ENCODE measurements around the gene COMT.
"Not testable (repeated sequence)": the region's sequence is repeated elsewhere in the genome, so short reads cannot be mapped to it uniquely, and the experiment has no call there.

The COMT gene

DNA sequence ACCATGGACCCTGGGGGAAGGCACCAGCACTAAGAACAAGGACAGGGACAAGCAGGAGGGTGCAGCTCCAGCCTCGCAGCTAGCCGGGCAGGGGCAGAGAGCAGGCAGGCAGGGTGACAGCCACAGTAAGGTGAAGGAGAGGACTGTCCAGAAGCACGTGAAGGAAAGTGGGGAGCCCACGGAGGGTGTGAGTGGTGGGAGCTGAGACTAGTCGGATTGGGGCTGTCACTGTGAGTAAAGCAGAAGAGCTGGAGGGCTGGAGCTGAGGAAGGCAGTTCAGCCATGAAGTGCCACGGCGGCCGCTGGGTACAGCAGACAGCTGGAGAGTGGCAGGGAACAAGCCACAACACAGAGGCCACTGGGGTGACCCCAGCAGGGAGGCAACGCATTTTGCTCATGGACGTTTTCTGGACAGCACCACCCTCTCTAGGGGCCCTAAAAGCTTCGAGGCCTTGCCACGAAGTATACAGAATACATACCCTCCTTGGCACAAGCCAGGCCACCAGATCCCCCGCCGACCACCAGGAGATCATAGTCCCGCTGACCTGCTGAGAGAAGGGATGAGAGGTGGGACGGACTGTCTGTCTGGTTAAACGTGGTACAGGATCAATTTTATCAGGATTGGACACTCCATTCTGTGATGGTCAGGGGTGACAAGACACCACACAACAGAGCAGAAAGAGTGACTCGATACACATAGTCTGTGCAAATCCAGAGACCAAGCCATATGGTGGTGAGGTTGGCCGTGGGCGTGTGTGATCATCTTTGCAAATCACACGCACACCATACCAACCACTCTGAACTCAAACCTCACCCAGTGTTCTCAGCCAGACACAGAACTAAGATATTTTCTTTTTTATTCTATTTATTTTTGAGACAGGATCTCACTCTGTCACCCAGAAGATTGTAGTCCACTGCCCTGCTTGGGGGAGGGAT, 10.8 kb upstream of the COMT start:
- Histone ChIP-seq H3K36me3 (ENCODE audit: insufficient read depth, low read length) (no peaks in the 10 kb centered on the region), H3K9me3 (ENCODE audit: control insufficient read depth, insufficient read depth, low read length) (no peaks in the 10 kb centered on the region), H3K4me1 (ENCODE audit: insufficient read depth, low read length) (no peaks in the 10 kb centered on the region), H3K9ac (ENCODE audit: low read depth, low read length) (no peak overlapping the region)

DNA sequence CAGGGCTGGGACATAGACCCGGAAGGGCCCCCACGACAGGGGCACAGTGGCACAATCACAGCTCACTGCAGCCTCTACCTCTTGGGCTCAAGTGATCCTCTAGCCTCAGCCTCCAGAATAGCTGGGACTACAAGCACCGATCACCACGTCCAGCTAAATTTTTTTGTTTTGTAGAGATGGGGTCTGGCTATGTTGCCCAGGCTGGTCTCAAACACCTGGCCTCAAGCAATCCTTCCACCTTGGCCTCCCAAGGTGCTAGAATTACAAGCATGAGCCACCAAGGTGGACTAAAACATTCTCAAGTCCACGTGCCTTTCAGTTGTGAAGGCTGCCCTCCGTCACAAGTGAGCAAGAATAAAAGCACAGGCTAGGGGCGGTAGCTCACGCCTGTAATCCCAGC, 10.1 kb upstream of the COMT start:
- H3K9ac ChIP-seq (ENCODE audit: low read depth, low read length): no peak overlapping the region
- no peaks in the 10 kb centered on the region for H3K4me1 ChIP-seq (ENCODE audit: insufficient read depth, low read length)
- no peaks in the 10 kb centered on the region for H3K36me3 ChIP-seq (ENCODE audit: insufficient read depth, low read length)
- peaks cover 5% of the 10 kb centered on the region; the same call in 1 of the 2 replicates for H3K9me3 ChIP-seq (ENCODE audit: control insufficient read depth, insufficient read depth, low read length)

DNA sequence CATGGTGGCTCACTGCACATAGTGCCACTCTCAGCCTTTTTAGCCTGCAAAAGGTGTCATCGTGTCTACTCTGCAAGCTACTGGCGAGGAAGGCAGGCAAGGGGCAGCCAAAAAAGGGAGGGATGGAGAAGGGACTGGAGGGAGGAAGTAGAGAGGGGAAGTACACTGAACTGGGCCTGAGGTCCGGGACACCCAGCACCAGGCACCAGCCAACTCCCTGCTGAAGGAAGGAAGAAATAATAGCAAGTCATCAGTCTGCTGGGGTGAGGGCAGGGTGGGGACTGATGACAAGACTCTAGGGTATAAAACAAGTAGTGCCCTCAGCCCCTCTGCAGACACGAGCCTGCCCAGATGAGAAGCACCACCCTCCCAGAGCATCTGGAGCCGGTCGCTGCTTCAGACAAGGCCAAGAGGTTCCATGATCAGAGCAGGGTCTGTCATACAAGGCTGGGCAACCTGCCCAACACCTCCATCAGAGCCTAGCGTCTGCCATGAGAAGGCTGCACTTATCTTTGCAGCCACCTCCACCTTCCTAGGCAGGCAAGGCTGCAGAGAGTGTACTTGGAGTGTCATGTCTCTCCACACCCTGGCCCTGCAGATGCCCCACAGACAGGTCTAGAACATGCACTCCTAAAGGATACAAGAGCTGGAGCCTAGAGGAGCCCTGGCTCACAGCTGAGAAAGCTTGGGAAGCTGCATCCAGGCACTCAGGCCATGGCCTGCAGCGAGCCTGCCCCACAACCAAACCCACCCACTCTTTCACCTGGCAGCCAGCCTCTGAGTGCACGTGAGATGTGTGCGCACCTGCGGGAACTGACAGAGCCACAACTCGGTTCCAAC, 9.0 kb upstream of the COMT start:
- Histone ChIP-seq H3K4me1 (ENCODE audit: insufficient read depth, low read length) (no peaks in the 10 kb centered on the region), H3K36me3 (ENCODE audit: insufficient read depth, low read length) (no peaks in the 10 kb centered on the region), H3K9me3 (ENCODE audit: control insufficient read depth, insufficient read depth, low read length) (peaks cover 5% of the 10 kb centered on the region; the same call in 1 of the 2 replicates), H3K9ac (ENCODE audit: low read depth, low read length) (no peak overlapping the region)

DNA sequence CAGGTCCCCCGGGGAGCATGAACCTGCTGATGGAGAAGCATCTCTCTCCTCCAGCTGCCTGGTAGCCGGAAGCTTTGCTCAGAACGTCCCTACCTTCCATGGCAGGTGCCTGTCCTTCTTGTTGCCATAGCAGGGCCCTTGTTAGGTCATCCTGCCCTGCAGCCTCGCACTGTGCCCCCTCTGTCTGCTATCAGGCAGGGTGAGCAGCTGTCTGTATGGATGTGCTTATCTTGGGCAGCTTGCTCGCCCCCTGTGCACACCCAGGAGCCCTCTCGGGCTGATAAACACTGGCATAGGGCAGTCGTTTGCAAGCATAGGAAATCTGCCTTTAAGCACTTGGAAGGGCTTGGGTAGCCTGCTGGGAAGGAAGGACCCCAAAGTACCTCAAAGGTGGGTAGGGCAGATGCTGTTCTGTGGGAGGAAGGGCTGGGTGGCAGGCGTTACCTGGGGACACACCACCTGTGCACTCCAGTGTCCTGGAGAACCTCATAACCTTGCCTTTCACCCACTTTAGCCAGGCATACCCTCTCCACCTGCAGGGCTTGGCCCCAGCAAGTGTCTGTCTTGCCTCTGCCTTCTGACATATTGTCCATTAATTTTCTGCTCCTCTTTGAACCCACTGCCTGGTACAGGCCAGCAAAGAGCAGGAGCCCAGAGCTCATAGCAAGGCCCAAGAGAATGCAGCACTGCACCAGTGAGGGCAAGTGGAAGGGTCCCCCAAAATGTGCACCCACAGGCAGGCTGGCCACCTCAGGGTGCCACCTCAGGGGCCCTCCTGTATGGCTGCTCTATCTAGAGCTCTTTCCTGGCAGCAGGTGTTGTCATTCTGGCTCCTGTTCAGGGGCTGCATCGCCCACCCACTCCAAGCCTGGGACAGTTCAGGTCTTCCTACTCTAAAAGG, 8.0 kb upstream of the COMT start:
- Histone ChIP-seq H3K9me3 (ENCODE audit: control insufficient read depth, insufficient read depth, low read length) (peaks cover 5% of the 10 kb centered on the region; the same call in 1 of the 2 replicates), H3K4me1 (ENCODE audit: insufficient read depth, low read length) (no peaks in the 10 kb centered on the region), H3K36me3 (ENCODE audit: insufficient read depth, low read length) (no peaks in the 10 kb centered on the region), H3K9ac (ENCODE audit: low read depth, low read length) (no peak overlapping the region)

DNA sequence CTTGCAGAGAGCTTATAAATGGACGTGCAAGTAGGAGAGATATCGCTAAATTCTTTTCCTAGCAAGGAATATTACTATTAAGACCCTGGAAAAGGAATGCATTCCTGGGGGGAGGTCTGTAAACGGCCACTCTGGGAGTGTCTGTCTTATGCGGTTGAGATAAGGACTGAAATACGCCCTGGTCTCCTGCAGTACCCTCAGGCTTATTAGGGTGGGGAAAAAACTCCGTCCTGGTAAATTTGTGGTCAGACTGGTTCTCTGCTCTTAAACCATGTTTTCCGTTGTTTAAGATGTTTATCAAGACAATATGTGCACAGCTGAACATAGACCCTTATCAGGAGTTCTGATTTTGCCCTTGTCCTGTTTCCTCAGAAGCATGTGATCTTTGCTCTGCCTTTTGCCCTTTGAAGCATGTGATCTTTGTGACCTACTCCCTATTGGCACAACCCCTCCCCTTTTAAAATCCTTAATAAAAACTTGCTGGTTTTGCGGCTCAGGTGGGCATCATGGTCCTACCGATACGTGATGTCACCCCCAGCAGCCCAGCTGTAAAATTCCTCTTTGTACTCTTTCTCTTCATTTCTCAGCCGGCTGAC, 6.4 kb upstream of the COMT start:
- H3K4me1 ChIP-seq (ENCODE audit: insufficient read depth, low read length); H3K9ac ChIP-seq (ENCODE audit: low read depth, low read length); H3K36me3 ChIP-seq (ENCODE audit: insufficient read depth, low read length); H3K9me3 ChIP-seq (ENCODE audit: control insufficient read depth, insufficient read depth, low read length): not testable (repeated sequence)

DNA sequence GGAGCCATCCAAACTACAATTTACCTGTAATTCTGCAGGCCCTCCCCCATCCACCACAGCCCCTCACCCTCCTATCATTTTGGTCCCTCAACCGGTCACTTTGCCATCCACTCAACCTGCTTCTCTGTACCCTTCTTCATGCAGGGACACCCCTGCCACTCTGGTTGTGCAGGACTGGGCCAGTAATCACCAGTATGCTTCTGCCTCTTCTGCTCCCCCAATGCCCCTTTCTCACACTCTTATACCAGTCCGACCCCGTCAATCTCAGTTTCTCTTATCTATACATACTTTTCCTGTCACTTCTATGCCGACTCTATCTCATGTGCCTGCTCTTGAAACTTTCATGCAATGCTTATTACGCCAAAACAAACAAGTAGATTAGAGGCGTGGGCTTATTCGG, 5.1 kb upstream of the COMT start:
- H3K9me3 ChIP-seq (ENCODE audit: control insufficient read depth, insufficient read depth, low read length): peaks cover 5% of the 10 kb centered on the region; the same call in 1 of the 2 replicates
- no peaks in the 10 kb centered on the region for H3K36me3 ChIP-seq (ENCODE audit: insufficient read depth, low read length)
- no peak overlapping the region for H3K9ac ChIP-seq (ENCODE audit: low read depth, low read length)
- no peaks in the 10 kb centered on the region for H3K4me1 ChIP-seq (ENCODE audit: insufficient read depth, low read length)

DNA sequence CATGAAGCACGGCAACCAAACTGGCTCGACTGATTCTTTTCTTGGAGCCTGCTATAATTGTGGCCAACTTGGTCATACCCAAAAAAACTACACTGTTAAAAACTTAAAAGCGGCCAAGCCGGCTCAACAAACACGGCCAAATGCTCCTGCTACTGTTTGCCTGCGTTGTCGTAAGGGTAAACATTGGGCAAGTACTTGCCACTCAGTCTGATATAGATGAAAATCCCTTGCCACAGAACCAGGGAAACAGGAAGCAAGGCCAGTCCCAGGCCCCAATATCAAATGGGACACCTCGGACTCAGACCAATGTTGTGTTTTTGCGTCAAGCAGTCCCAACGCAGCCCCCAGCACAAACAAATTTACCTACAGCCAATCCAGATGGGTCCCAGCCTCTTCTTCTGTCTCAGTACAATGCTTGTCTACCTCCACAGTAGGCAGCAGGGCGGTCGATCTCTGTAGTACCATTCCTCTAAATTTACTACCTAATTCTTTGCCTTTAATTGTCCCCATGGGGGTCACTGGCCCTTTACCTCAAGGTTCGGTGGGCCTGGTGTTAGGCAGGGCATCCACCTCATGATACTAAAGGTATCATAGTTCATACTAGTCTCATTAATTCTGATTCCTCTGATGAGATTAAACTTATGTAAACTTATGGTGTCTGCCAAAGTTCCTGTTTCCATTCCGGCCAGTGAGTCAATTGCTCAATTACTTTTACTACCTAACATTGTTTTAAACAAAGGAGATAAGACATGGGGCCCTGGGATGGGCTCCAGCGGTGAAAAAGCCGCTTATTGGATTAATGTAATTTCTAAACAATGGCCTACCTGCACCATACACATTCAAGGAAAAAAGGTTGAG, 3.7 kb upstream of the COMT start:
- peaks cover 5% of the 10 kb centered on the region; the same call in 1 of the 2 replicates for H3K9me3 ChIP-seq (ENCODE audit: control insufficient read depth, insufficient read depth, low read length)
- H3K9ac ChIP-seq (ENCODE audit: low read depth, low read length): no peak overlapping the region

DNA sequence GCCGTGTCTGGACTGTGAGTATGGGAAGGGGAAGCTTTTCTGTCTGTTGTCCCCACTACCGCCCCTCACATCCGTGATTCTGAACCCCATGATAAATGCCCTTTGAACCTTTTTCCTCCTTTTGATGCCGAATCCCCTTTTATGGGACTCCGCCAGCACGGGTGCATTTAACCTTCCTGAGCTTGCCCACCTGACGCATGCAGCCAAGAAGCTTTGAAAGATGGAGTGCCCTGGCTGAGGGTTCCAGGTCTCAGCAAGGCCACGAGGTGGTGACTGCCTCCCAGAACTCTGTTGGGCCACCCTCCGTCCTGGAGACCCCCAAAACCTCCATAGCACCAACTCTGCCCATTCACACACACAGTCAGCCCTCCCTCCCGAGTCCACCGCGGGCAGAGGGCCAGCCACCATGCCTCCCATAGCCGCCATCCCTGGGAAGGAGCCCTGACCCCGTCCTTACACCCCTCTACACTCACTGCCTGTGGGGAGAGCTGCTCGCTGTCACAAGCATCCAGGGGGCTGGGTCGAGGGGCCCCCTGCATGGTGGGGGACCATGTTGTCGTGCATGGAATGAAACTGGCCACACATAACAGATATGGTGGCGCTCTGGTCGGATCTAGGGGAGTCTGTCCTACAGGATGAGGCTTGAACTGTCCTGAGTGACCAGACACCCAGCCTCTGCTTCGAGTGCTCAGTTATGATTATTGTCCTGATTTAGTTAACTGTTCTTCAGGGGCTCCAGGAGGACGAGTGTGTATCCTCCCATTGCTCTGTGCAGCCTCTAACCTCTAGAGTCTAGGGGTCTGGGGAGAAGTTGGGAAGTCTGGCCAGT, 822 bp upstream of the COMT start:
- peaks cover 8% of the 10 kb centered on the region for H3K4me1 ChIP-seq (ENCODE audit: insufficient read depth, low read length)

More for the DNA sequence above, 3.7 kb upstream of the COMT start:
- Histone ChIP-seq H3K36me3 (ENCODE audit: insufficient read depth, low read length) (no peaks in the 10 kb centered on the region), H3K4me1 (ENCODE audit: insufficient read depth, low read length) (peaks cover 3% of the 10 kb centered on the region)

DNA sequence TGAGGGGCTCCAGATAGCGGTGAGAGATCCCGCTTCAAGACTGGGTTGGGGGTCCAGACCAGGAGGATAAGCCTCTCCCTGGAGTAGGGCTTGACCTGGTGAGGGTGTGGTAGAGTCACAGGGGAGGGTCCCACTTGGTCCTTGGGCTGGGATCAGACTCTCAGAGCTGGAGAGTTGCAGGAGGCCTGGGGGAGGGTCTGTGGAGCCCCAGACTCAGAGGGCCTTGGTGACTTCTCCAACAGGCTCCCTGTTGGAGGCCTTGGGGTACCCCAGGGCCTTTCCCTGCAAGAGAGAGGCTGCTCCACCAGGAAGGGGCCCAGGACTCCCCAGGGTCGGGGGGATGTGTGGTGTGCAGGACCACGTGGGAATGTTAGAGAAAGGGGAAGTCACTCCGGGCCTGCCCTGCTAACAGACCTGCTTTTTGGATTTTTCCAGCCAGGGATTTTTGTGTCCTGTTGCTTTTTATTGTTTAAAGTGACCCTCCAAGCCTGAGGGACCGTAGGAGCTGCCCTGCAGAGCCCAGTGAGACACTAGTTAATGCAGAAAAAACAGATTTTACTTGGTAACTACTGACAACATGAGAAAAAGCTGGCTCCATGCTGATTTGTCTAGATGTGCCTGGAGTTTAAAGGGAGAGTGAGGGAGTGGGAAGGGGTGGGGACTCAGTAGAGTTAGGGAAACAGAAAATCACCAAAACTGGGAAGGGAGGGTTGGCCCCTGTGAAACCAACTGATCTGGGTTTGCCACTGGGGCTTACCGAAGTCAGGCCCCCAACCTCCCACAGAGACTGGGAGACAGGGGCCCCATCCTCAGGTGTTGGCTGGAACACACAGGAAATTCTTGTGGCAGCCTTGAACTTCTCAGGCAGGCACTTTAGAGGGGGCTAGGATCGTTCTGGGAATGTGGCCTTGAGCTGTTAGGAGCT, 847 bp downstream of the COMT start:
- Histone ChIP-seq H3K9ac (ENCODE audit: low read depth, low read length) (no peak overlapping the region), H3K36me3 (ENCODE audit: insufficient read depth, low read length) (no peaks in the 10 kb centered on the region), H3K4me1 (ENCODE audit: insufficient read depth, low read length) (peaks cover 8% of the 10 kb centered on the region), H3K9me3 (ENCODE audit: control insufficient read depth, insufficient read depth, low read length) (no peaks in the 10 kb centered on the region)

More for the DNA sequence above, 822 bp upstream of the COMT start:
- H3K9ac ChIP-seq (ENCODE audit: low read depth, low read length): no peak overlapping the region
- H3K9me3 ChIP-seq (ENCODE audit: control insufficient read depth, insufficient read depth, low read length): peaks cover 5% of the 10 kb centered on the region; the same call in 1 of the 2 replicates
- no peaks in the 10 kb centered on the region for H3K36me3 ChIP-seq (ENCODE audit: insufficient read depth, low read length)

DNA sequence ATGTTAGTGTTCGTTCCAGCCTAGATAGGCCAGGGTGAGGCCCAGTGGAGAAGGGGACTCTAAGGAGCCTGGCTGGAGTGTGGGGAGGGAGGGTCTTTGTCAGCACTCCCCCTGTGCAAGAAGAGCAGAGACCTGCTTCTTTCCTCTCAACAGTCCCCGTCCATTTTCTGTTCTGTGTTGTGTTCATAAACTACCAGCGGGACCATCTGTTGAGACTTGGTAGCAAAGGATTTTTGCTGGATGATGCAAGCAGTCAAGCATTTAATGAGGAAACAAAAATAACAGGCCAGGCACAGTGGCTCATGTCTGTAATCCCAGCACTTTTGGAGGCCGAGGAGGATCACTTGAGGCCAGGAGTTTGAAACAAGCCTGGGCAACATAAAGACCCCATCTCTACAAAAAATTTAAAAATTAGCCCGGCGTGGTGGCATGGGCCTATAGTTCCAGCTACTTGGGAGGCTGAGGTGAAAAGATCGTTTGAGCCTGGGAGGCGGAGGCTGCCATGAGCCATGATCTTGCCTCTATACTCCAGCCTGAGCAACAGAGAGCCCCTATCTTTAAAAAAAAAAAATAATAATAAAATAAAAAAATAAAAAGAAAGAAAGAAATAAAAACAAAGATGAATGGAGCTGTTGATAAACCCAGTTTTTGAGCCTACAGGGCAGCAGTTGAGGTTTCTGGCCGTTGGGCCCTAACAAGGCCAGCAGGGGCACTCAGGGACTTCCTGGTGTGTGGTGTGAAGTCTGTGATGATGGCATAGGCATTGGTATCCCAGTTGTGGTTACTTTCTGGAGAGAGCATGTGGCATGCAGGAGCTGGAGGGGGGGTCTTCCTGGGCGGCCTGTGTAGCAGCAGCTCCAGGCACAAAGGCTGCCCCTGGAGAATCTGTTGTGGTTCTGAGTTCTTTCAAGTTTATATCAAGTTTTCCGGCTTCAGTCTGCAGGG, 1.8 kb downstream of the COMT start:
- Histone ChIP-seq H3K9me3 (ENCODE audit: control insufficient read depth, insufficient read depth, low read length) (no peaks in the 10 kb centered on the region), H3K4me1 (ENCODE audit: insufficient read depth, low read length) (peaks cover 11% of the 10 kb centered on the region)

More for the DNA sequence above, 1.8 kb downstream of the COMT start:
- H3K36me3 ChIP-seq (ENCODE audit: insufficient read depth, low read length): no peaks in the 10 kb centered on the region
- H3K9ac ChIP-seq (ENCODE audit: low read depth, low read length): no peak overlapping the region
